SIG-M5 treated with dmso at 0.1 percent for 504 hours (cell line): ENCODE data around the gene CORO1A.
"Not testable (repeated sequence)": the region's sequence is repeated elsewhere in the genome, so short reads cannot be mapped to it uniquely, and the experiment has no call there.

Experiments used
- DNase-seq: peaks from one replicate; lab custom pipeline; 2025; ENCODE audit not compliant: unreplicated experiment; lab: John Stamatoyannopoulos, UW

The CORO1A gene

DNA sequence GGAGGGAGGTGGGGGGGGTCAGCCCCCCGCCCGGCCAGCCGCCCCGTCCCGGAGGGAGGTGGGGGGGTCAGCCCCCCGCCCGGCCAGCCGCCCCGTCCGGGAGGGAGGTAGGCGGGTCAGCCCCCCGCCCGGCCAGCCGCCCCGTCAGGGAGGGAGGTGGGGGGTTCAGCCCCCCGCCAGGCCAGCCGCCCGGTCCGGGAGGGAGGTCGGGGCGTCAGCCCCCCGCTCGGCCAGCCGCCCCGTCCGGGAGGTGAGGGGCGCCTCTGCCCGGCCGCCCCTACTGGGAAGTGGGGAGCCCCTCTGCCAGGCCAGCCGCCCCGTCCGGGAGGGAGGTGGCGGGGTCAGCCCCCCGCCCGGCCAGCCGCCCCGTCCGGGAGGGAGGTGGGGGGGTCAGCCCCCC lies 14.0 kb upstream of the CORO1A start:
- not testable (repeated sequence) for DNase-seq

DNA sequence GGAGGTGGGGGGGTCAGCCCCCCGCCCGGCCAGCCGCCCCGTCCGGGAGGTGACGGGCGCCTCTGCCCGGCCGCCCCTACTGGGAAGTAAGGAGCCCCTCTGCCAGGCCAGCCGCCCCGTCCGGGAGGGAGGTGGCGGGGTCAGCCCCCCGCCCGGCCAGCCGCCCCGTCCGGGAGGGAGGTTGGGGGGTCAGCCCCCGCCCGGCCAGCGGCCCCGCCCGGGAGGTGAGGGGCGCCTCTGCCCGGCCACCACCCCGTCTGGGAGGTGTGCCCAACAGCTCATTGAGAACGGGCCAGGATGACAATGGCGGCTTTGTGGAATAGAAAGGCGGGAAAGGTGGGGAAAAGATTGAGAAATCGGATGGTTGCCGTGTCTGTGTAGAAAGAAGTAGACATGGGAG lies 13.3 kb upstream of the CORO1A start:
- DNase-seq = not testable (repeated sequence)

DNA sequence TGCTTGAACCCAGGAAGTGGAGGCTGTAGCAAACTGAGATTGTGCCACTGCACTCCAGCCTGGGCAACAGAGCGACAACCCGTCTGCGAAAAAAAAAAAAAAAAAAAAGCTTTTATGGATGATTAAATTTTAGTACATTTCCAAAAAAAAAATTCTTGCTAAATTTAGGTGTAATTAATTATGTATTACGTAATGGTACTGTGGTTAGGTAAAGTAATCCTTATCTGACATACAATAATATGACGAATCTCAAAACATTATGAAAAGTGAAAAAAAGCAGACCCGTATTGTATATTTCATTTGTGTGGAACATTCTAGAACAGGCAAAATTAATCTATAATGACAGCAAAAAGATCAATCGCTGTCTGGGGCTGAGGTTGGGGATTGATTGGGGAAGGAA lies 10.3 kb upstream of the CORO1A start:
- no peak for DNase-seq

DNA sequence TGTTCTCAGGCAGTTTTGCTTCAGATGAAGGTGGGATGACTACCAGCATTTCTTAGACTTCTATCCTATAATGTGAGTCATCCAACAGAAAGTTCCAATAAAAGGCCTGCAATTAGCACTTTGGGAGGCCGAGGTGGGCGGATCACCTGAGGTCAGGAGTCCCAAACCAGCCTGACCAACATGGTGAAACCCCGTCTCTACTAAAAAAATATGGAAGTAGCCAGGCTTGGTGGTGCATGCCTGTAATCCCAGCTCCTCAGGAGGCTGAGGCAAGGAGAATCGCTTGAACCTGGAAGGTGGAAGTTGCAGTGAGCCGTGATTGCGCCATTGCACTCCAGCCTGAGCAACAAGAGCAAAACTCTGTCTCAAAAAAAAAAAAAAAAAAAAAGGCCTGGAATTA lies 6.5 kb upstream of the CORO1A start:
- not testable (repeated sequence) for DNase-seq

DNA sequence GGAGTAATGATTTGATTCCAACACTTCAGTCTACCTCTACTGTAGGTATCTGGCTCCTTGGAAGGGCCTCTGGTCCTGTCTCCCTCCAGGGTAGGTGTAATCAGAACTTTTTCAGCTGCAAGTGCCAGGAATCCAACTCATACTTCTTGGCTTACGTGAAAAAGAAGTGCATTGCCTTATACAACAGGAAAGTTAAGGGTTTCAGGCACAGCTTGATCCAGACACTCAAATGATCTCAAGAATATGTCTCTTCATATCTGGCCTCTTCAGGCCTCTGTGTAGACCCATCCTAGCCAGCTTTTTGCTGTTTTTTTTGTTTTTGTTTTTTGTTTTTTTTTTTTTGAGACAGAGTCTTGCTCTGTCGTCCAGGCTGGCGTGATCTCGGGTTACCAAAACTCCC lies 4.2 kb upstream of the CORO1A start:
- DNase-seq = no peak

DNA sequence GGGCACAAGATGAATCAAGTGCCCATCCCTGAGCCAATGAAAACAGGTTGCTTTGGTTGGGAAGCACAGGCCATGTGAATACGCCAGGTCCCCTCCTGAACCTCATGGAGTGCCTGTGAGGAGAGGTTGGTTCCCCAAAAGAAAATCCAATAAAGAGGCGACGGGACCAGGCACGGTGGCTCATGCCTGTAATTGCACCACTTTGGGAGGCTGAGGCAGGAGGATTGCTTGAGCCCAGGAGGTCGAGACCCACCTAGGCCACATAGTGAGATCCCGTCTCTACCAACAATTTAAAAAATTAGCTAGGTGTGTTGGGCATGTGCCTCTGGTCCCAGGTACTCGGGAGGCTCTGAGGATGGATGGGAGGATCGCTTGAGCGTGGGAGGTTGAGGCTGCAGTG lies 3.5 kb upstream of the CORO1A start:
- no peak for DNase-seq

DNA sequence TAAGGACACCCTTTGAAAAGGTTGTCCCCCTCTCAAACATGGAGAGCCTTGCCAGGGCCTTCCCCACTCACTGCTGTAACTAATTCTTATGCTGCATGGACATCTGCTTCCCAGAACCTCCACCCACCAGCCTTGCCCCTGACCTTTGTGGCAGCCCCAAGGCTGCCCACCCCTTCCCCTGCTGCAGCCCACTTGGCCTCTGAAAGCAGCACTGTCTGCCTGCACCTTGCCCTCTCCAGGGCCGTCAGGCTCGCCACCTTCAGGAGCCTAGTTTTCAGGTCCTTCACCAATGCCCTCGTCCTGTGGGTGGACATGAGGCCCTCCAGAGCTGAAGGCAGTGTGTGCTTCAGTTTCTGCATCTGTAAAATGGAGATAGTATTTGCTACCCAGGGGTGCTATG lies 2.7 kb upstream of the CORO1A start:
- DNase-seq = no peak

DNA sequence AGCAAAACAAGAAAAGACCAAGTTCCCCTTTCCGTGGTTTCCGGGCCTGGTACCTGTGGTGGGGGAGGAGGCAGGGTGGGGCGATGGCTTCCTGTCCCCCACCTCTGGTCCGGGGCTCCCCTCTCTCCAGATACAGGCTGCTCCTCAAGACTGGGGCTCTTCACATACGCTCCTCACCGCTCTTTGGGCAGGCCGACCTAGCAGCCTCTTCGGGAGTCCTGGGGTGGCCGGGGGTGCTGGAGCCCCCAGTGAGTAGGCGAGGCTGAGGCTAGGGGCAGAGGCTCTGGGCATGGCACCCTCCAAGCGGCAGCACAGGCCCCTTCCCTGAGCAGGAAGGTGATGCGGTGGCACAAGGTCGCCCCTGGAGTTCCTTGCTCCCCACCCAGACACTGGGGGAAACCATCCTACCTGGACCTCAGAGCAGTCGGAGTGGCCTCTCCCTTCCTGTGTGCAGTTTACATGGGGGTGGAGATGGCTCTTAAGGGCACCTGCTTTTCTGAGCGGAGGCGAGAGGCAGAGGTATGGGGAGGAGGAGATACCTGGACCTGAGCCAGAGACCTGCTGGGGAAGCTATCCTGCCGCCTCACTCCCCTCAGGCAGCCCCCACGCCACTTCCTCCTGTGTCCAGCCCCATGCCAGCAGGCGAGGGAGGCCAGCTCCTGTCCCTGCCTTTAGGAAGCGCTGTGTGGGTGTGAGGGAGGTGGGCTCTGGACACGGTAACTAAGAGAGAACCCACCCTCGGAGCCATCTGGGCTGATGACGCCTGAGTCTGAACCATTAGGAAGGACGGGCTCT lies 891 bp downstream of the CORO1A start:
- DNase-seq = peak; percentile 78

DNA sequence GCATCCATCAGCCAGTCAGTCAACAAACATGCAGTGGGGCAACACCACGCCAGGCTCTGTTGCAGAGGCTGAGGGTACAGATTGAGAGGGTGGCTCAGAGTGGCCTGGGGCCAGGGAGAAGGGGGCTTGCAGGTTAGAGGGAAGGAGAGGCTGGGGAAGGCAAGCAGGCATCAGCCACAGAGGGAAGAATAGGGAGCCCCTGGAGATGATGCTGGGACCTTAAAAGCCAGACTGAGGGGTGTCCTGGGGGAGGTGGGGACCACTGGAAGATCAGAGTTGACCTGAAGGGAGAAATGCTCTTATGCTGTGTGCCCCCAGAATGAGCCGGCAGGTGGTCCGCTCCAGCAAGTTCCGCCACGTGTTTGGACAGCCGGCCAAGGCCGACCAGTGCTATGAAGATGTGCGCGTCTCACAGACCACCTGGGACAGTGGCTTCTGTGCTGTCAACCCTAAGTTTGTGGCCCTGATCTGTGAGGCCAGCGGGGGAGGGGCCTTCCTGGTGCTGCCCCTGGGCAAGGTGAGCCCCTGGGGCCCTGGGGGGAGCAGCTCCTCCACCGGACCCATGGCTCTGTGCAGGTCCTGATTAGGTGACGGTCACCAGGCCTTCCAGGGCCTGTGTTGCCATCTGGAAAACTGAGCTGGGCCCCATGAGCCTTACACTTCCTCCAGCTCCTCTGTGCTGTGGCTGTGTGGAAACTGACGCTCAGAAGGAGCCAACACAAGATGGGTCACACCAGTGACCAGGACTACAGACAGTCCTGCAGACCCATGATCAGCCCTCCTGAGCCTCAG lies 1.7 kb downstream of the CORO1A start:
- peak; percentile 75 for DNase-seq

DNA sequence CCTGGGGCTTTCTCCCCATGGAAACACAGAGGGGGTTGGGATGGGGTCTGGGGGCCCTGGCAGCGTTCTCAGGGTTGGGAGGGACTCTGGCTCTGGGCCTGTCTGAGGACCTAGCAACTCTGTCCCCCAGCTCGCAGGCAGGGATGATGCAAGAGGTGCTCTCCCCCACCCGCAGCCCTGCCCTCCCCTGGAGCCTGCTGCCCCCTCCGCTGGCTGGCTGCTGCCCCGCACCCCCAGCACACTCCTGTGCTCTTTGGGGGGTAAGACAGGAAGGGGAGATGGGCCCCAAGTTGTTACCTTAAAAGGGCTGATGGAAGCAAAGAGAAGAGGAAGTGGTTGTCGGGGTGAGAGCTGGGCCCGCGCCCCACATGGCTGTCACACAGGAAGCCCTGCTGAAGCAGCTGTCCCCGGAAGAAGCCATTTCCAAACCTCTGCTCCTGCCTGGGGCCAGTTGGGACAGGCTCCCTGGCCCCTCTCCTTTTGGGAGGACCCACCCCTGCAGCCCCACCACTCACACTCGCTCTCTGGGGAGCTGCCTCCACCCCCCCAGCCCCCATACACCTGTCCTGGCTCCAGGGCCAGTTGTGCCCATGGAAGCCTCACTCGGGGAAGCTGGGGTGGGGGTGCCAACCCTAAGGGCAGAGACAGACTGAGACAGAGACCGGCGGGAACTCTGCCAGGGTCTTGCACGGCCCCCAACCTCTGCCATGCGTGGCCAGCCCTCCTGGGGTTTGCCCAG lies 2.5 kb downstream of the CORO1A start:
- peak; percentile 98 for DNase-seq

DNA sequence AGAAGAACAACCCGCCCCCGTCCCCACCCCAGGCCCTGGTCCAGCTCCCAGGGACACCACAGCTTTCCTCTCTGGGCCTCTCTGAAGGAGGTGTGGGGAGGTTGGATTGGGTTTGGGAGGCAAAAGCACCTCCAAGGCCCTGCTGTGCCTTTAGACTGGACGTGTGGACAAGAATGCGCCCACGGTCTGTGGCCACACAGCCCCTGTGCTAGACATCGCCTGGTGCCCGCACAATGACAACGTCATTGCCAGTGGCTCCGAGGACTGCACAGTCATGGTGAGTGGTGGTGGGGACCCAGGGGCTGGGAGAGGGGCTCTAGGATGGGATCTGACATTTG lies 3.0 kb downstream of the CORO1A start:
- no peak for DNase-seq

DNA sequence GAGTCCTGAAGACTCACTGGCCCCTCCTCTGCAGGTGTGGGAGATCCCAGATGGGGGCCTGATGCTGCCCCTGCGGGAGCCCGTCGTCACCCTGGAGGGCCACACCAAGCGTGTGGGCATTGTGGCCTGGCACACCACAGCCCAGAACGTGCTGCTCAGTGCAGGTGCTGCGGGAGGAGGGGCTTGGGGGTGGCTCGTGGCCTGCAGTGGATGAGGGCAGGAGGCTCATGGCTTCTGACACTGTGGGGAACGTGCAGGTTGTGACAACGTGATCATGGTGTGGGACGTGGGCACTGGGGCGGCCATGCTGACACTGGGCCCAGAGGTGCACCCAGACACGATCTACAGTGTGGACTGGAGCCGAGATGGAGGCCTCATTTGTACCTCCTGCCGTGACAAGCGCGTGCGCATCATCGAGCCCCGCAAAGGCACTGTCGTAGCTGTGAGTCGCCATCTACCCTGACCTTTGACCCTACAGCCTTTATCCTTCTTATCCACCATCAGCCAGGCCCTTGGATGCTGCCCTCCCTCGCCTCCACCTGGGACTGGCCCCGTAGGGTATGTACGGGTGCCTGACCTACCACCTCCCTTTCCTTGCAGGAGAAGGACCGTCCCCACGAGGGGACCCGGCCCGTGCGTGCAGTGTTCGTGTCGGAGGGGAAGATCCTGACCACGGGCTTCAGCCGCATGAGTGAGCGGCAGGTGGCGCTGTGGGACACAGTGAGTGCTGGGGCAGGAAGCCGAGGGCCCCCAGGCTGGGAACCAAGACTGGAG lies 3.6 kb downstream of the CORO1A start:
- DNase-seq = peak; percentile 62

DNA sequence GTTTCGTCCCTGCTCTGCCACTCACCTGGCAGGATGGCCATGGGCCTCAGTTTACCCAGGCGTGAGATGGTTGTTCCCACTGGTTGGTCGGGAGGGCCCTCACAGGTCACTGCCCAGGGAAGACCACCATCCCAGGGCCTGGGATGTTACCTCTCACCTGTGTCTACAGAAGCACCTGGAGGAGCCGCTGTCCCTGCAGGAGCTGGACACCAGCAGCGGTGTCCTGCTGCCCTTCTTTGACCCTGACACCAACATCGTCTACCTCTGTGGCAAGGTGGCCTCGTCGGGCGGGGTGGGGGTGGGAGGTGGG lies 4.1 kb downstream of the CORO1A start:
- DNase-seq = no peak

DNA sequence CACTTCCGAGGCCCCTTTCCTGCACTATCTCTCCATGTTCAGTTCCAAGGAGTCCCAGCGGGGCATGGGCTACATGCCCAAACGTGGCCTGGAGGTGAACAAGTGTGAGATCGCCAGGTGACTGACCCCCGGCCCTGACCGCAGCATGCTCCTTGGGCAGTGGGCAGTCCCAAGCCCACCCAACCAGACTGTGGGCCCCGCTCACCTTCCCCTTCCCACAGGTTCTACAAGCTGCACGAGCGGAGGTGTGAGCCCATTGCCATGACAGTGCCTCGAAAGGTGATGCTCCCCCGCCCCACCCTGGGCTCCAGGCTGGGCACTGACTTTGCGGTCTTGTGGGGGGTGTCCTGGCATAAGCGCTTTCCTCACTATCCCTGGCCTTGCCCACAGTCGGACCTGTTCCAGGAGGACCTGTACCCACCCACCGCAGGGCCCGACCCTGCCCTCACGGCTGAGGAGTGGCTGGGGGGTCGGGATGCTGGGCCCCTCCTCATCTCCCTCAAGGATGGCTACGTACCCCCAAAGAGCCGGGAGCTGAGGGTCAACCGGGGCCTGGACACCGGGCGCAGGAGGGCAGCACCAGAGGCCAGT lies 4.7 kb downstream of the CORO1A start:
- DNase-seq = no peak

DNA sequence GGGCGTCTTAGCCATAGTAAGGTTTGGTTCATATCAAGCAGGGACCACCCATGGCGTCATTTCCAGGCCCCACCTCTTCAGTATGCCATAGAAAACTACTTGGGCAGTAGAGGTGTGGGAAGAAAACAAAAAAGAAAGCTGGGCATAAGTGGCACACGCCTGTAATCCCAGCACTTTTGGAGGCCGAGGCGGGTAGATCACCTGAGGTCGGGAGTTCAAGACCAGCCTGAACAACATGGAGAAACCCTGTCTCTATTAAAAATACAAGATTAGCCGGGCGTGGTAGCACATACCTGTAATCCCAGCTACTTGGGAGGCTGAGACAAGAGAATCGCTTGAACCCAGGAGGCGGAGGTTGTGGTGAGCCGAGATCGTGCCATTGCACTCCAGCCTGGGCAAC lies 7.8 kb downstream of the CORO1A start:
- DNase-seq = not testable (repeated sequence)

DNA sequence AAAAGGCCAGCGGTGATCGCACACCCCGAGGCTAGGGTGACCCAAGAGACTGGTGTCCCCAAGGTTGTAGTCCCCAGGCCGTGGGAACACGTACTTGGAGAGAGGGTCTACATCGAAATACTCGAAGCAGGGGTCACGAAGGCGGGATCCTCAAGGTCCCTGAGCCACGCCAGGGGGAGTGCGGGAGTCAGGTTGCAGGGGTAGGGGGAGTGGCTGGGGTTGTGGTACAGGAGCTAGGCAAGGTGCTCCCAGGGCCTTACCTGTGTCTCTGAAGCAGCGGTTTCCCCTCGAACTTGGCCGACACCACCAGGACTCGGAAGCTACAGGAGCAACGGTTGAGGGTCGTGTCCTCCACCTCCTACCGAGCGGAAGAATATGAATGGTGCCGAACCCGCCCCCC lies 9.7 kb downstream of the CORO1A start:
- DNase-seq = not testable (repeated sequence)

DNA sequence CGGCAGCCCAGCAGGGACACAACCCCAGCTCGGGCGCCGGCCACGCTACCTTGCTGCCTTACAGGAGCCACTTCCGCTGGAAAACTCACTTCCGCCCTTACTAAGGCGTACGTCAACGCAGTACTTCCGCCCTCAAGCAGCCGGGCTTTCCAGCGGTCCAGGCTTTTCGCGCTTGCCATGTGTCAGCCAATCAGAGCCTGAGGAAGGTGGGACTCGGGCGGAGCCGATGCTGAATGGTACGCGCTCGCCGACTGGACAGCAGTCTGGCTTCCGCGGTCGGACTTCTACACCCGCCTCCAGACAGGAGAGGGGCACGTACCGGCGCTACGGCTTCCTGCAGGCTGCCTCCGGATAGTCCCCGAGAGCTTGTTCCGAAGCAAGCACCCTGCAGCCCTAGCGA lies 10.2 kb downstream of the CORO1A start, which contains the start of the genes BOLA2B and SLX1A:
Gene BOLA2B (minus strand): TSS at position 52 of the 400 bp plus-strand sequence. CDS start 71 bp downstream, outside the sequence.
Gene SLX1A (plus strand): TSS at position 261 of the 400 bp plus-strand sequence. CDS start 210 bp downstream, outside the sequence.
- not testable (repeated sequence) for DNase-seq

DNA sequence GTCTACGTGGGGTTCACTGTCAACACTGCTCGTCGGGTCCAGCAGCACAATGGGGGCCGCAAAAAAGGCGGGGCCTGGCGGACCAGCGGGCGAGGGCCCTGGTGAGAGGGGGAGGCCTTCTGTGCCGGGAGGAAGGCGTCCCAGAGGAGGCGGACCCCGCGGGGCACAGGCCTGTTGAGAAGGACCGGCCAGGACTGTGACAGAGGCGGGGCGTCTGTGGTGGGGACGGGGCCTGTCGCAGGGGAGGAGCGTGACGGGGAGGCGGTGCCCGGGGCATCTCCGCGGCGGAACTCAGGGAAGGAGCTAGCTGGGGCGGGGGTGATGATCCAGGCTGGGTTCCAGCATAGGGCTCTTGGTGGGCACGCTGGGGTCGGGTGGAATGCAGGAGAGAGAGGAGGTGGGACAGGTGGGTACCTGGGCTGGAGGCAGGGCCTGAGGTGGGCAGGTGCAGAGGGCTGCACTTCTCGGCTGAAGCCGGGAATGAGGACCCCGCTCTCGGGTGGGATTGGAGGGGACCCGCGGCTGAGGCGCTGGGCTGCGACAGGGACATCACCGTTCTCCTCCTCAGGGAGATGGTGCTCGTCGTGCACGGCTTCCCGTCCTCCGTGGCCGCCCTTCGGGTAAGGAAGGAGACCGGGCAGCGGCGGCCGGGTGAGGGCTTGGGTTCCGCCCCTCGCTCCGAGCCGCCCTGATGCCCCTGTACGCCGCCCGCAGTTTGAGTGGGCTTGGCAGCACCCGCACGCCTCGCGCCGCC lies 10.9 kb downstream of the CORO1A start:
- DNase-seq = not testable (repeated sequence)

DNA sequence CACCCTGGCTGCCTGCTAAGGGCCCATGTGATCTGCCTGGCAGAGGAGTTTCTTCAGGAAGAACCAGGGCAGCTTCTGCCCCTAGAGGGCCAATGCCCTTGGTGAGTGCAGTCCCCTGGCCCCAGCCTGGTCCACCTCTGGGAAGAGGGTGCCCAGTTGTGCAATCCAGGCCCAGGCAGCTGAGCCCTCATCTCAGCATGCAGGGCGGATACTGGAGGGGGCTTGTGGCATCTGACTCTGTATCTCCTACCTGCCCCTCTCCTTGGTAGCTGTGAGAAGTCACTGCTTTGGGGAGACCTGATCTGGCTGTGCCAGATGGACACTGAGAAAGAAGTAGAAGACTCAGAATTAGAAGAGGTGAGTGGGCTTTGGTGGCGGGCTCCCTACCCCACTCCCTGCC lies 13.6 kb downstream of the CORO1A start:
- not testable (repeated sequence) for DNase-seq

DNA sequence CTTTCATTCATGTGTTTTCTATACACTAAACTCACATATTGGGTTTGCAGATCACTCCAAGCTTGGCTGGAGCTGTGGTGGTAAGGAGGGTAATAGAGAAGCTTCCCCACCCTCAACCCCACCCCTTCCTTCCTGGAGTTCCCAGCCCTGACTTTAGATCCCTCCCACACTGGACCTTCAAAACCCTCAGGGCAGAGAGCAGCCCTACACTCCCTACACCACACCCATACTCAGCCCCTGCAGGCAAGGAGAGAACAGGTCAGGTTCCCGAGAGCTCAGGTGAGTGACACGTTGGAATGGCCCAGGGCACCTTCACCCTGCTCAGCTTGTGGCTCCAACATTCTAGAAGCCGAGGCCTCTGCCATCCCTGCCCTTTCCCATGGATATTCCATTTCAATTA lies 15.6 kb downstream of the CORO1A start, which contains the start of gene SULT1A3:
Gene SULT1A3 (plus strand): TSS at position 207 of the 400 bp plus-strand sequence. CDS start 1,474 bp downstream, outside the sequence.
- not testable (repeated sequence) for DNase-seq
